GM19099 (cell line): ENCODE results near the gene TNFRSF8.

ENCODE experiments used
- POLR2A ChIP-seq: IDR thresholded peaks from 3 replicates; pipeline ENCODE4 v1.6.1; 2011; ENCODE audit warnings: low read depth; ENCODE audit not compliant: insufficient read length; ENCODE audit errors: extremely low read depth

TNFRSF8 gene

DNA sequence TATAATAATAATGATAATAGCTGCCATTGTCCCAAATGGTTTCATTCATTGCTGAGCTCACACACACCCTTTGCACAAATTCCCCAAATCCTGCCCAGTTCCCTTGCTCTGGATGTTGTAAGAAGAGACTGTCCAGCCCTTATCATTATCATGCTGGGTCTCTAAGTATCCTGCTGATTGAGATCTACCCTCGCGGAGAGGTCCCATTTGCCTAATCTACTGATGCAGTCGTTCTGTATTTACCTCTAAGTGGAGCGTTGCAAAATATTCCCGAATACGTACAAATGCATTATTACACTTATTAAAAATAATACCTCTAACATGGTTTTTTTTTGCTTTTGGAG lies 51.2 kb downstream of the TNFRSF8 start:
- TF ChIP-seq POLR2A = no peak

DNA sequence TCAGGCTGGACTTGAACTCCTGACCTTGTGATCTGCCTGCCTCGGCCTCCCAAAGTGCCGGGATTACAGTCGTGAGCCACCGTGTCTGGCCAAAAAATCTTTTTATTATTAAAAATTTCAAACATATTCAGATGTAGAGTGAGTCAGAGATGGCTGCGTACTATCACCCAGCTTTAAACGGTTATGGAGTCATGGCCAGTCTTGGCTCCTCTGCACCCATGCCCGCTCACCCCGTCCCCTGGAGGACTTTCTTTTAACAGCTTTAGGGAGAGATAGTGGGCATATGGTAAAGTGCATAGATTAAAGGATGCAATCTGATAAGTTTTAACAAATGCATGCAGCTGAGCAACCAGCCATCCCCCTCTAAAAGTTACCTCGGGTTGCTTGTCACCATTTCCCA lies 51.8 kb downstream of the TNFRSF8 start:
- no peak for TF ChIP-seq POLR2A

DNA sequence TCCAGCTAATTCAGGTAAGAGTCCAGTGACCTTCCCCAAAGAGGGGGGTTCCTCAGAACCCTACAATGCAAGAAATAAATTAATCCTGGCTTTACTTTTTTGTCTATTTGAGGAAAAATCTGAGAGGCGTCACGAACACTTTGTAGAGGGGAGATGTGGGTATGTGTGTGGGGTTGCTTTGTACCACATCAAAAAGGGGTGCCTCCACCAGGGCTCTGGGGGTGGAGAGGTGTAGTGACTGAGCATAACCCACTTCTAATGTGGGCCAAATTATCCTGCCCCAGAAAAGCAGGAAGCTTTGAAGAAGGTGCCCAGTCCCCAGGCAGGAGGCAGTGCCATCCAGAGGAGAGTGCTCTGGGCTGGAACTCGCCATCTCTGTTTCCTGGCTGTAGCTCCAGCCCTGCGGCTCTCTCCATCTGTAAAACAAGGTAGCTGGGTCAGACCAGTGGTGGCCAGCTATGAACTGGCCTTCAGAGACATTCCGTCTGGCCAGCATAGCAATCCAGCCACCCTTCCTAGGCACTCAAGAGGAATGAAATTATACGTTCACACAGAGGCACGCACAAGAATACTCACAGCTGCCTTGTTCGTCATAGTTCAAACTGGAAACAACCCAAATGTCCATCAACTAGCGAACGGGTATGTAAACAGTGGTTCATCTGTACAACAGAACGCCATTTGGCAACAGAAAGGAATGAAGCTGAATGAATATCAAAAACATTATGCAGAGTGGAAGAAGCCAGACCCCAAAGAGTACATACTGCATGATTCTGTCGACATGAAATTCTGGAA lies 58.3 kb downstream of the TNFRSF8 start:
- no peak for TF ChIP-seq POLR2A

DNA sequence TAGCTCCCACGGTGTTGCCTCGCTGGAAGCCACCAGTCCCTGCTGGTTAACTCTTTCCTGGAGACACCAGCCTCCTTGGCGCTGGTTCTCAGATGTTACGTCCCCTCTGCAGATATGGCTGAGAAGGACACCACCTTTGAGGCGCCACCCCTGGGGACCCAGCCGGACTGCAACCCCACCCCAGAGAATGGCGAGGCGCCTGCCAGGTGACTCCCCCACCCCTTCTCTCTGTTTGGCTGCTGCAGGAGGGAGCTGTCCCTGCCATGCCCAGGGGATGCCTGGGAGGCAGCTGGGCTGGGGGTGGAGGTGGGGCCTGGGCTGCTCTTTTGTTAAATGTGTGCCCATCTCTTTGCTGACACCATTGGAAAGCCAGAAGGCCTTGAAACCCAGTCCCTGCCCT lies 60.1 kb downstream of the TNFRSF8 start:
- TF ChIP-seq POLR2A = no peak

DNA sequence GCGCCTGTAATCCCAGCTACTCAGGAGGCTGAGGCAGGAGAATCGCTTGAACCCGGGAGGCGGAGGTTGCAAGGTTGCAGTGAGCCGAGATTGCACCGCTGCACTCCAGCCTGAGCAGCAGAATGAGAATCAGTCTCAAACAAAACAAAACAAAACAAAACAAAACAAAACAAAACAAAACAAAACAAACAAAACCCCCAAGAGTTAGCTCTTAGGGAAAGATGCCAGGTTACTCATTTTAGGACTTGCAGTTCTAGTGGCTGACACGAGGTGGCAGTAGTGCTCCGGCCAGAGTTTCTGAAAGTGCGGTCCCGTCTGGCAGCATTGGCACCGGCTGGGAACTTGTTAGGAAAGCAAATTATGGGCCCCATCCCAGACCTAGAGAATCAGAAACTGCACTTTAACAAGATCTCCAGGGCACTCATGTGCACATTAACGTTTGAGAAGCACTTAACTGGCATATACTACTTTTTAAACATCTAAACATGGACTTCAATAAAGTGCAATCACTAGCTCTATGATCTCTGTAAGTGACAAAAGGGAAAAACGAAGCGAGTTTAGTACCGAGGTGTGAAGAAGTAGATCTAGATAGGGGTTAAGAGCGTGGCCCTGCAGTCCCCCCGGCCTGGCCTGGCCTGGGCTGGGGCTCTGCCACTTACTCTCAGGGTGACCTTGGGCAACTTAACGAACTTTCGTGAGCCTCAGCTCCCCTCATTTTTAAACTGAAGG lies 61.8 kb downstream of the TNFRSF8 start:
- TF ChIP-seq POLR2A = no peak

DNA sequence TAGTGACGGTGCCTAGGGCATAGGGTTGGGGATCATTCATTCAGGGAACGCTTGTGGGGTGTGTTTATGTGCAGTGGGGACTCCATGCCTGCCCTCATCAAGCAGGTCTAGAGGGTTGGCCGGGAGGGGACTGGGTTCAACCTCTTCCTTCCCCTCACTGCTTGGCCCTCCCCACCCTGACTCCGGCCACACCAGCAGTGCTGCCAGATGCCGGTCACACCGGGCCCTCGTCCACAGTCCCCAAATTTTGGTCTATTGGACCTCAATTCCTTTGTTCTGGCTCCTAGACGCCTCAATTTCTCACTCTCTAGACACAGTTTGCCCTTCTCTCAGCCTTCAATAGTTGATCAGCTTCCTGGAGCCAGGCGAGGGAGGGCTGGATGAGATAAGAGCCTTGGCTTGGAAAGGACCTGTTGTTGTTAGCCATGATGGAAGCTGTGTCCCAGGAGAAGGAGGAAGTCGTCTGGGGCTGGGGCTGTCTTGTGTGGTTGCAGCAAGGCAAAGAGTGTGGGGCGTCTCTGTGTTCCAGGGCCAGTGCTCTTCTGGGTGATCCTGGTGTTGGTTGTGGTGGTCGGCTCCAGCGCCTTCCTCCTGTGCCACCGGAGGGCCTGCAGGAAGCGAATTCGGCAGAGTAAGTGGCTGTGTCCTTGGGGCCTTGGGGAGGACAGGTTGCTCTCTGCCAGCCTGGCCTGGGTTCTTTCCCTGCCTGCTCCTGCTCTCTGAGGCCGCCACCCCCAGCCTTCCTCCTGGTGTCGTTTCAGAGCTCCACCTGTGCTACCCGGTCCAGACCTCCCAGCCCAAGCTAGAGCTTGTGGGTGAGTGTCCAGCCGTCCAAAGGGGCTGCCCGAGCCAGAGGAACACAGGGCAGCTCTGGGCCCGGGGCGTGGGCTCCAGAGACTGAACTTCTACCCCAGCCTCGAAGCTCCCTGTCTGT lies 62.6 kb downstream of the TNFRSF8 start:
- TF ChIP-seq POLR2A = no peak

DNA sequence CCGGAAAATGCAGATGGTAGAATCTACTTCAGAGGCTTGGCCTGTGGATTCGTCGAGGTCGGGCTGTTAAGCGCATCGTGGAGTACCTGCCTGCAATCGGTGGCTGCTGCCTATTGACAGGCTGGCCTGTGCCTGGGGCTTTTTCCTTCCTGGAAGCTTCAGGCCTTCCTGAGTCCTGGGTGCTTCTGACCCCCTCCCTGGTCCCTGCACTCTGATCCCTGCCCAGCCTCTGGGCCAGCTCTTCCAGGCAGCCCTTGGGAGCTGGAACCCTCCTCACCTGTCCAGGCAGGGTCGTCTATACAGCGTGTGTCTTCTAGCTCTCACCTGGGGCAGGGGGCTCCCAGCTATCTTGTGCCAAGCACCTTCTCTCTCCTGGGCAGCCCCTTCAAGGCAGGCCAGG lies 63.7 kb downstream of the TNFRSF8 start:
- no peak for TF ChIP-seq POLR2A

DNA sequence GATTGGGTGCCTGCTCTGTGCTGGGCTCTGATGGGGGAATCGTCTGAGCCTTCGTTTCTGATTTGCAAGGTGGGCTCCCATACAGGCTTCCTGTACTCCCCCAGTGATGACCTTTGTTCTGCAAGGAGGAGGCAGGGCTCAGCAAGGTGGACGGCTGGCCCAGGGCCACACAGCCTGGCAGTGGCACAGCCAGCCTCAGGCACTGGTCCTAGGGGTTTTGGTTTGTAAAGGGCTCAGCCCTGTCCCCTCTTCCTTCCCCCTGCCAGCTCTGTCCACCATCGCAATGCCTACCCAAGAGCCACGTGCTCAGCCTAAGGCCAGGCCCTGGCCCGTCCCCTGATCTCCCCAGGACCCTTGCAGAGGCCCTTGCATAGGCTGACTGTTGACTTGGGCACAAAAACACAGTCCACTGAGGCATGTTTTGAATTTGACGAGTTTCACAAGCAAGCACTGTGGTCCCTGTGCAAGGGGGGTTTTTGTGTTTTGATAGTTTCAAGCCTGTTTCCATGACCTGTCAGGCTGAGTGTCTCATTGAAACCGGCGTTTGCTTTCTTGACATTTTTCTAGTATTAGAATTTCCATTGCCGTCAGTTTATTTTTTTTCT lies 64.2 kb downstream of the TNFRSF8 start:
- no peak for TF ChIP-seq POLR2A

GRCh38 chr1:12128120-12128519 lies 65.0 kb downstream of the TNFRSF8 start:
- TF ChIP-seq POLR2A = no peak

DNA sequence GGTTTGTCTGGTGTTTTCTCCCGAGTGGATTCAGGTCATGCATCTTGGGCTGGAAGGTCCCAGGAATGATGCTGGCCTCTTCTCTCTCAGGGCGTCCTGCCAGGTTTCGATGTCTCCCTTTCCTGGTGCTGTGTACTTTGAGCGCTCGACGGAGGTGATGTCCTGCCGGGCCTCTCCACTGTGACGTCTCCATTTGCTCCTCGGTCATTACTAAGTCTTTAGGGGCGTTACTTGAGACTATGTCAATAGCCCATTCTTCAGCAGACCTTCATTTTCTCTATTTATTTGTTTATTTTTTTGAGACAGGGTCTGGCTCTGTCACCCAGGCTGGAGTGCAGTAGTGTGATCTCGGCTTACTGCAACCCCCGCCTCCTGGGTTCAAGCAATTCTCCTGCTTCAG lies 66.5 kb downstream of the TNFRSF8 start:
- no peak for TF ChIP-seq POLR2A

- no peak for TF ChIP-seq POLR2A
Measured at GRCh38 chr1:12130466-12131130, 67.5 kb downstream of the TNFRSF8 start.

DNA sequence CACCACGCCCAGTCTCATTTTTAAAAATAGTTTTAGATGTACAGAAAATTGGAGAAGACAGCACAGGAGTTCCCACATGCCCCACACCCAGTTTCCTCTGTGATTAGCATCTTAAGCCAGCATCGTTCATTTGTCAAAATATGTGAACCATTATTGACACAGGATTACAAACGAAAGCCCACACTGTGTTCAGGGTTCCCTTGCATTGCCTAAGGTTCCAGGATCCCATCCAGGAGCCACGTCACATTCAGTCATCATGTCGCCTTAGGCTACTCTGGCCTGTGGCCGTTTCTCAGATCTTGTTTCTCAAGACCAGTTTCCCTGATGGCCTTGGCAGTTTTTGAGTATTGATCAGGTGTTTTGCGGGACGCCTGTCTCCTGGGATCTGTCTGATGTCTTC lies 69.0 kb downstream of the TNFRSF8 start:
- no peak for TF ChIP-seq POLR2A

- no peak for TF ChIP-seq POLR2A
Measured at GRCh38 chr1:12134716-12135115, 71.6 kb downstream of the TNFRSF8 start.

- TF ChIP-seq POLR2A = no peak
Measured at GRCh38 chr1:12135612-12136011, 72.5 kb downstream of the TNFRSF8 start.
